ENCODE measurements around the gene TECPR2.

DNA sequence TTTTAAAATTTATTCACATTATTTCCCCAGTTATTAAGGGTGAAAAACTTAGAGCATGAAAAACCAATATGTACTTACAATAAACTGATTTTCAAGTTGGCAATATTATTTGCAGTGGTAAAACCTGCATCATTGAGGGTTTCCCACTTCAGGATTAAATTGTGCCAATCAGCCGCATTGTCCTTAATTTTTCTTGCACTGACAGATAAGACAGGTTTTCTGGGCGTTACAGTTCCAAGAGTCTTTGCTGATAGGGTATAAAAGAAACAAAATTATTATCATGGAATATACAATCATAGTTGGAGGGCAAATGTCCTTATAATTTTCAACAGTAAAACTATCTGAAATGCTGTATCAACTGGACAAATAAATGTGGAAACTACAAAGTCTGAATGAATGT is 3.4 kb upstream of the TECPR2 start:
- TF ChIP-seq, protein P1, sequence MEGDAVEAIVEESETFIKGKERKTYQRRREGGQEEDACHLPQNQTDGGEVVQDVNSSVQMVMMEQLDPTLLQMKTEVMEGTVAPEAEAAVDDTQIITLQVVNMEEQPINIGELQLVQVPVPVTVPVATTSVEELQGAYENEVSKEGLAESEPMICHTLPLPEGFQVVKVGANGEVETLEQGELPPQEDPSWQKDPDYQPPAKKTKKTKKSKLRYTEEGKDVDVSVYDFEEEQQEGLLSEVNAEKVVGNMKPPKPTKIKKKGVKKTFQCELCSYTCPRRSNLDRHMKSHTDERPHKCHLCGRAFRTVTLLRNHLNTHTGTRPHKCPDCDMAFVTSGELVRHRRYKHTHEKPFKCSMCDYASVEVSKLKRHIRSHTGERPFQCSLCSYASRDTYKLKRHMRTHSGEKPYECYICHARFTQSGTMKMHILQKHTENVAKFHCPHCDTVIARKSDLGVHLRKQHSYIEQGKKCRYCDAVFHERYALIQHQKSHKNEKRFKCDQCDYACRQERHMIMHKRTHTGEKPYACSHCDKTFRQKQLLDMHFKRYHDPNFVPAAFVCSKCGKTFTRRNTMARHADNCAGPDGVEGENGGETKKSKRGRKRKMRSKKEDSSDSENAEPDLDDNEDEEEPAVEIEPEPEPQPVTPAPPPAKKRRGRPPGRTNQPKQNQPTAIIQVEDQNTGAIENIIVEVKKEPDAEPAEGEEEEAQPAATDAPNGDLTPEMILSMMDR (IDR thresholded peaks at IDR 0.05), result no peak
- TF ChIP-seq POLR2A (IDR thresholded peaks at IDR 0.05), result no peak

Measured in breast epithelium (tissue), 3 donors.